WTC11 (cell line): ENCODE results near the gene HSPB6. TPM values are rescaled to one million over a fixed set of nuclear protein-coding genes. Genes with fewer than 3 reads are reported as not detected.

Experiments used
- ATAC-seq: fragments of 200-7000 bp; cut with Tn5 transposase; 2 replicates; pipeline ENCODE4 v1.10.0; 2021; ENCODE audit warnings: mild to moderate bottlenecking, moderate library complexity
- CTCF ChIA-PET: fragments of 300-600 bp; sonication (Branson Sonifier 250); formaldehyde crosslinking; loops from one replicate; lab custom pipeline; 2021; ENCODE audit warnings: antibody characterized with exemption; lab: Charles Lee
- POLR2A ChIA-PET: fragments of 350-600 bp; sonication (Branson Sonifier 250); formaldehyde crosslinking; loops from one replicate; lab custom pipeline; 2021; ENCODE audit warnings: antibody characterized with exemption; lab: Charles Lee
- DNase-seq: peaks from one replicate; pipeline ENCODE4 v3.0.0; 2021; ENCODE audit warnings: low spot score
- H3K27ac Mint-ChIP-seq: 2 replicates; pipeline ENCODE4 v1.8.0; 2021; ENCODE audit warnings: mixed read lengths
- H3K27me3 Mint-ChIP-seq: 2 replicates; pipeline ENCODE4 v1.8.0; 2021; ENCODE audit warnings: low read depth, mild to moderate bottlenecking, moderate library complexity, mixed read lengths
- H3K36me3 Mint-ChIP-seq: 2 replicates; pipeline ENCODE4 v1.8.0; 2021; ENCODE audit warnings: mixed read lengths
- H3K4me1 Mint-ChIP-seq: 2 replicates; pipeline ENCODE4 v1.8.0; 2022; ENCODE audit warnings: mixed read lengths
- H3K4me3 Mint-ChIP-seq: 2 replicates; pipeline ENCODE4 v1.8.0; 2021; ENCODE audit warnings: mild to moderate bottlenecking, moderate library complexity, mixed read lengths
- H3K9me3 Mint-ChIP-seq: 2 replicates; pipeline ENCODE4 v1.8.0; 2021; ENCODE audit warnings: mixed read lengths
- ATF1 ChIP-seq: sonication (generic); formaldehyde crosslinking; IDR thresholded peaks from 2 replicates; pipeline ENCODE4 v1.8.1; 2023; ENCODE audit warnings: mild to moderate bottlenecking, moderate library complexity, missing genetic modification reagents
- EMX1 ChIP-seq: fragments of 250-450 bp; sonication (Bioruptor Pico); IDR thresholded peaks from 2 replicates; pipeline ENCODE4 v1.8.0; 2021; ENCODE audit warnings: mild to moderate bottlenecking
- FOXP1 ChIP-seq: sonication (generic); formaldehyde crosslinking; IDR thresholded peaks from 2 replicates; pipeline ENCODE4 v1.8.0; 2022; ENCODE audit warnings: missing genetic modification reagents, mild to moderate bottlenecking, moderate library complexity, borderline replicate concordance
- JUN ChIP-seq: sonication (generic); formaldehyde crosslinking; IDR thresholded peaks from 2 replicates; pipeline ENCODE4 v1.8.0; 2023; ENCODE audit warnings: mild to moderate bottlenecking, missing genetic modification reagents
- OVOL2 ChIP-seq: fragments of 250-450 bp; sonication (Bioruptor Pico); IDR thresholded peaks from 2 replicates; pipeline ENCODE4 v1.9.0; 2021; ENCODE audit warnings: mild to moderate bottlenecking, borderline replicate concordance
- RORB ChIP-seq: fragments of 250-450 bp; sonication (Bioruptor Pico); IDR thresholded peaks from 2 replicates; pipeline ENCODE4 v1.9.0; 2021; ENCODE audit warnings: mild to moderate bottlenecking
- SMAD3 ChIP-seq: sonication (generic); formaldehyde crosslinking; IDR thresholded peaks from 2 replicates; pipeline ENCODE4 v1.8.0; 2022; ENCODE audit warnings: missing genetic modification reagents, mild to moderate bottlenecking, borderline replicate concordance
- SOX15 ChIP-seq: fragments of 250-450 bp; sonication (Bioruptor Pico); IDR thresholded peaks from 2 replicates; pipeline ENCODE4 v1.9.0; 2021; ENCODE audit warnings: mild to moderate bottlenecking
- TEAD1 ChIP-seq: sonication (generic); formaldehyde crosslinking; IDR thresholded peaks from 2 replicates; pipeline ENCODE4 v1.8.0; 2022; ENCODE audit warnings: mild to moderate bottlenecking, missing genetic modification reagents
- ZNF138 ChIP-seq: sonication (generic); formaldehyde crosslinking; conservative IDR thresholded peaks from 2 replicates; pipeline ENCODE4 v1.8.1; 2022; ENCODE audit warnings: mild to moderate bottlenecking, moderate library complexity, missing genetic modification reagents
- ZNF317 ChIP-seq: sonication (generic); formaldehyde crosslinking; IDR thresholded peaks from 2 replicates; pipeline ENCODE4 v1.8.1; 2023; ENCODE audit warnings: low read depth, mild to moderate bottlenecking, moderate library complexity, missing genetic modification reagents, borderline replicate concordance
- ZNF416 ChIP-seq: fragments of 250-450 bp; sonication (Bioruptor Pico); IDR thresholded peaks from 2 replicates; pipeline ENCODE4 v1.9.0; 2021; ENCODE audit warnings: mild to moderate bottlenecking, inconsistent platforms
- total RNA-seq: library from RNA; stranded (reverse); gene quantifications from 3 replicates; pipeline ENCODE4 v1.2.3, GENCODE V29; 2021
- TF ChIP-seq, protein P1 (sequence below): fragments of 250-450 bp; sonication (Bioruptor Pico); conservative IDR thresholded peaks from 2 replicates; pipeline ENCODE4 v1.9.0; 2021; ENCODE audit warnings: mild to moderate bottlenecking
- TF ChIP-seq, protein P2 (sequence below): sonication (generic); formaldehyde crosslinking; IDR thresholded peaks from 2 replicates; pipeline ENCODE4 v1.8.0; 2022; ENCODE audit warnings: mild to moderate bottlenecking, missing genetic modification reagents
- TF ChIP-seq, protein P3 (sequence below): sonication (generic); formaldehyde crosslinking; IDR thresholded peaks from 2 replicates; pipeline ENCODE4 v1.8.0; 2023; ENCODE audit warnings: missing genetic modification reagents, mild to moderate bottlenecking, borderline replicate concordance
- TF ChIP-seq, protein P4 (sequence below): sonication (generic); formaldehyde crosslinking; IDR thresholded peaks from 2 replicates; pipeline ENCODE4 v1.8.1; 2022; ENCODE audit warnings: low read depth, missing genetic modification reagents, borderline replicate concordance
- TF ChIP-seq, protein P5 (sequence below): sonication (generic); formaldehyde crosslinking; IDR thresholded peaks from 2 replicates; pipeline ENCODE4 v1.8.0; 2022; ENCODE audit warnings: missing genetic modification reagents
- TF ChIP-seq, protein P6 (sequence below): sonication (generic); formaldehyde crosslinking; IDR thresholded peaks from 2 replicates; pipeline ENCODE4 v1.8.0; 2022; ENCODE audit warnings: mild to moderate bottlenecking, missing genetic modification reagents

The HSPB6 gene
- total RNA-seq, 1 experiment from 2014 or later = 1.7 TPM

DNA sequence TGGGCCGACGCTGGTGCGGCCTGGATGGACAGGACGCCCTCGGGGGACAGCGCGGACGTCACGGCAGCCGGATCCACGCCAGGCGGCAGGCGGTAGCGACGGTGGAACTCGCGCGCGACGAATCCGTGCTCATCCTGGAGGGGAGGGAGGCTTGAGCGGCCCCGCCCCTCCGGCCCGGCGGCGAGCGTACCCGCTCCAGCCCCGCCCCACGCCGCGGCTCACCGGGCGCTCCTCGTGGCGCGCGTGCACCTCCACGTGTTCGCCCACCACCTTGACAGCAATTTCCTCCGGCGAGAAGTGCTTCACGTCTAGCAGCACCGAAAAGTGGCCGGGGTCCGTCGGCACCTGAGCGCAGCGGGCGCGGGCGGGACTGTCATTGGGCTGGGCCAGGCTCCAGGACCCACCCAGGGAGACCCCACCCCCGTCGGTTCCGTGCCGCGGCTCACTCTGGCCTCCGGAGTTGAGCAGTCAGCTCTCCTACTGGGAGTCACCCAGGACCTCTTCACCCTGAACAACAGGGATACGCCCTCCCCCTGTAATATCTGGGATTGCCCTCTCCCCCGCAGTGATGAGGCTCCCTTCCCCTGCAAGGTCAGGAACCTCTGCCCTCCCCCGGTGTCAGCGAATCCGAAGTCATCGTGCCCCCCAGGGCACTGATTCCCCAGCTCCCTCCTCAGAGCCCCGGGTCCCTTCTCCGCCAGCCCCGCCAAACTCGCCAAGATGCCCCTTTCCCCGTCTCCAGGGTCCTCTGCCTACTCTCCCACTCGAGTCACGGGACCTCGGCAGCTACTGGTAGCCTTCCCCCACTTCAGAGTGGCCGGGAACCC, 1.1 kb downstream of the HSPB6 start:
- CTCF ChIA-PET = interaction anchor here (0.8 to 2.9 kb wide), 5 partner anchors 8 to 175 kb away, joined by 3 to 13 read pairs (median 3); partner anchors contain the start of genes LIN37, PSENEN and U2AF1L4
- H3K4me3 Mint-ChIP-seq = peak overlapping the region; percentile 94
- no peak for ATAC-seq
- H3K4me1 Mint-ChIP-seq = peaks cover 16% of the 10 kb centered on the region
- peak; percentile 15 for DNase-seq
- H3K27me3 Mint-ChIP-seq = peaks cover 23% of the 10 kb centered on the region
- peaks cover 1% of the 10 kb centered on the region; the same call in 1 of the 2 replicates for H3K36me3 Mint-ChIP-seq
- H3K27ac Mint-ChIP-seq = no peak overlapping the region
- POLR2A ChIA-PET = interaction anchor here (2.0 to 2.5 kb wide), 2 partner anchors 7 to 15 kb away, joined by 11 to 13 read pairs; partner anchors contain the start of gene LIN37
- no peak for TF ChIP-seq ATF1
- no peak for TF ChIP-seq TEAD1 (CRISPR knock-in tag)
- no peak for TF ChIP-seq JUN (CRISPR knock-in tag)
- no peak for TF ChIP-seq SOX15 (CRISPR knock-in tag)
- TF ChIP-seq, protein P1, sequence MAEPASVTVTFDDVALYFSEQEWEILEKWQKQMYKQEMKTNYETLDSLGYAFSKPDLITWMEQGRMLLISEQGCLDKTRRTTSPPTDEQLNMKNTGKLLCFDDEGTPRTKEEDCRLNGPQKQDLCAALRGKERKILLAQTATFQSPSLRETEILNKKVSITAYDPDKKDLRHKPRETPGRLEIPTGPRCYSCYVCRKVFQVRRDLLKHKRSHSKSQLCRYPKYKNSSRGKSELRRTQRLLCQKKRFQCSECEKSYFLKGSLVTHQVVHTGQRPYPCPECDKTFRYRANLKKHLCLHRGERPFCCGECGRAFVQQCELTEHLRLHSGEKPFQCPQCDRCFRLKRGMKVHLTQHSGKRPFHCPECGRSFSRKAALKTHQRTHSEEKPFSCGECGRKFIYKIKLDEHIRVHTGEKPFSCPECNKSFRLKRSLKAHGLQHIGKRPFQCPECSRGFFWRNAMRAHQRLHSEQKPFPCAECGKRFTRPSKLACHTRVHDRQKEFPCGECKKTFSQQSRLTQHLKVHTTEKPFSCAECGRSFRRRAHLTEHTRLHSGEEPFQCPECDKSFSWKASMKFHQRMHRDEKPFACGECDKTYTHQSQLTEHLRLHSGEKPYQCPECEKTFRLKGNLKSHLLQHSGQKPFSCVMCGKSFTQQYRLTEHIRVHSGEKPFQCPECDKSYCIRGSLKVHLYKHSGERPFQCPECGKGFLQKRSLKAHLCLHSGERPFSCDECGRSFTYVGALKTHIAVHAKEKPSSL (CRISPR knock-in tag) = no peak
- no peak for TF ChIP-seq EMX1 (CRISPR knock-in tag)
- peak; percentile 66; the same call in 1 of the 2 replicates for TF ChIP-seq FOXP1 (CRISPR knock-in tag)
- TF ChIP-seq RORB (CRISPR knock-in tag) = no peak
- no peak for TF ChIP-seq ZNF317 (CRISPR knock-in tag)
- TF ChIP-seq SMAD3 (CRISPR knock-in tag) = no peak
- TF ChIP-seq, protein P2, sequence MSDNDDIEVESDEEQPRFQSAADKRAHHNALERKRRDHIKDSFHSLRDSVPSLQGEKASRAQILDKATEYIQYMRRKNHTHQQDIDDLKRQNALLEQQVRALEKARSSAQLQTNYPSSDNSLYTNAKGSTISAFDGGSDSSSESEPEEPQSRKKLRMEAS (CRISPR knock-in tag) = peak; percentile 77; the same call in 1 of the 2 replicates
- TF ChIP-seq, protein P3, sequence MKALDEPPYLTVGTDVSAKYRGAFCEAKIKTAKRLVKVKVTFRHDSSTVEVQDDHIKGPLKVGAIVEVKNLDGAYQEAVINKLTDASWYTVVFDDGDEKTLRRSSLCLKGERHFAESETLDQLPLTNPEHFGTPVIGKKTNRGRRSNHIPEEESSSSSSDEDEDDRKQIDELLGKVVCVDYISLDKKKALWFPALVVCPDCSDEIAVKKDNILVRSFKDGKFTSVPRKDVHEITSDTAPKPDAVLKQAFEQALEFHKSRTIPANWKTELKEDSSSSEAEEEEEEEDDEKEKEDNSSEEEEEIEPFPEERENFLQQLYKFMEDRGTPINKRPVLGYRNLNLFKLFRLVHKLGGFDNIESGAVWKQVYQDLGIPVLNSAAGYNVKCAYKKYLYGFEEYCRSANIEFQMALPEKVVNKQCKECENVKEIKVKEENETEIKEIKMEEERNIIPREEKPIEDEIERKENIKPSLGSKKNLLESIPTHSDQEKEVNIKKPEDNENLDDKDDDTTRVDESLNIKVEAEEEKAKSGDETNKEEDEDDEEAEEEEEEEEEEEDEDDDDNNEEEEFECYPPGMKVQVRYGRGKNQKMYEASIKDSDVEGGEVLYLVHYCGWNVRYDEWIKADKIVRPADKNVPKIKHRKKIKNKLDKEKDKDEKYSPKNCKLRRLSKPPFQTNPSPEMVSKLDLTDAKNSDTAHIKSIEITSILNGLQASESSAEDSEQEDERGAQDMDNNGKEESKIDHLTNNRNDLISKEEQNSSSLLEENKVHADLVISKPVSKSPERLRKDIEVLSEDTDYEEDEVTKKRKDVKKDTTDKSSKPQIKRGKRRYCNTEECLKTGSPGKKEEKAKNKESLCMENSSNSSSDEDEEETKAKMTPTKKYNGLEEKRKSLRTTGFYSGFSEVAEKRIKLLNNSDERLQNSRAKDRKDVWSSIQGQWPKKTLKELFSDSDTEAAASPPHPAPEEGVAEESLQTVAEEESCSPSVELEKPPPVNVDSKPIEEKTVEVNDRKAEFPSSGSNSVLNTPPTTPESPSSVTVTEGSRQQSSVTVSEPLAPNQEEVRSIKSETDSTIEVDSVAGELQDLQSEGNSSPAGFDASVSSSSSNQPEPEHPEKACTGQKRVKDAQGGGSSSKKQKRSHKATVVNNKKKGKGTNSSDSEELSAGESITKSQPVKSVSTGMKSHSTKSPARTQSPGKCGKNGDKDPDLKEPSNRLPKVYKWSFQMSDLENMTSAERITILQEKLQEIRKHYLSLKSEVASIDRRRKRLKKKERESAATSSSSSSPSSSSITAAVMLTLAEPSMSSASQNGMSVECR = no peak
- TF ChIP-seq ZNF138 (CRISPR knock-in tag) = peak; percentile 67; the same call in 1 of the 2 replicates
- TF ChIP-seq, all 79 proteins: peak for 3
- H3K9me3 Mint-ChIP-seq = no peaks in the 10 kb centered on the region

DNA sequence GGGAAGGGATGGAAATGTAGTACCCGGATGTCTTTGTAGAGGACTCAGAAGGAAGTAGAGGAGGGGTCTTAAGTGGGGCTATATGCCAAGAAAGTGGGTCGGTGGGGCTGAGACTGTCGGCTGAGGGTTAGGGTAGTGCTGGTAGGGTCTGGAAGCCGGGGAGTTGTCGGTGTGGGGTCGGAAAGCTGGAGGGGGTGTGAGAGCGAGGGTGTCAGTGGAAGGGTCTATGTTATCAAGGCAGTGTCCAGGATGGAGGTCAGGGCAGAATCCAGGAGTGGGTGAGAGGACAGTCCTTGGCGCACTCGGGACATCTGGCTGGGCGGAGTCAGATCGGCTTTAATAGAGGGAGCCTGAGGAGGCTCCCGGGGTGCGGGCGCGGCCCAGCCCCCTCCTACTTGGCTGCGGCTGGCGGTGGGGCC, 1.7 kb downstream of the HSPB6 start:
- Mint-ChIP-seq H3K9me3 (no peaks in the 10 kb centered on the region), H3K36me3 (no peaks in the 10 kb centered on the region), H3K4me3 (peak overlapping the region; percentile 68), H3K4me1 (peaks cover 16% of the 10 kb centered on the region), H3K27ac (no peak overlapping the region), H3K27me3 (peaks cover 23% of the 10 kb centered on the region)
- DNase-seq (no peak), ATAC-seq (no peak)
- ChIA-PET CTCF (interaction anchor here (0.8 to 2.9 kb wide), 3 partner anchors 10 to 29 kb away, joined by 3 to 13 read pairs (median 3); partner anchors contain the start of genes PSENEN and U2AF1L4), POLR2A (no interaction called here)
- TF ChIP-seq, protein P4, sequence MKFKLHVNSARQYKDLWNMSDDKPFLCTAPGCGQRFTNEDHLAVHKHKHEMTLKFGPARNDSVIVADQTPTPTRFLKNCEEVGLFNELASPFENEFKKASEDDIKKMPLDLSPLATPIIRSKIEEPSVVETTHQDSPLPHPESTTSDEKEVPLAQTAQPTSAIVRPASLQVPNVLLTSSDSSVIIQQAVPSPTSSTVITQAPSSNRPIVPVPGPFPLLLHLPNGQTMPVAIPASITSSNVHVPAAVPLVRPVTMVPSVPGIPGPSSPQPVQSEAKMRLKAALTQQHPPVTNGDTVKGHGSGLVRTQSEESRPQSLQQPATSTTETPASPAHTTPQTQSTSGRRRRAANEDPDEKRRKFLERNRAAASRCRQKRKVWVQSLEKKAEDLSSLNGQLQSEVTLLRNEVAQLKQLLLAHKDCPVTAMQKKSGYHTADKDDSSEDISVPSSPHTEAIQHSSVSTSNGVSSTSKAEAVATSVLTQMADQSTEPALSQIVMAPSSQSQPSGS (CRISPR knock-in tag) = no peak
- TF ChIP-seq OVOL2 (CRISPR knock-in tag) (no peak), ZNF416 (no peak), EMX1 (CRISPR knock-in tag) (no peak)
- TF ChIP-seq, protein P5, sequence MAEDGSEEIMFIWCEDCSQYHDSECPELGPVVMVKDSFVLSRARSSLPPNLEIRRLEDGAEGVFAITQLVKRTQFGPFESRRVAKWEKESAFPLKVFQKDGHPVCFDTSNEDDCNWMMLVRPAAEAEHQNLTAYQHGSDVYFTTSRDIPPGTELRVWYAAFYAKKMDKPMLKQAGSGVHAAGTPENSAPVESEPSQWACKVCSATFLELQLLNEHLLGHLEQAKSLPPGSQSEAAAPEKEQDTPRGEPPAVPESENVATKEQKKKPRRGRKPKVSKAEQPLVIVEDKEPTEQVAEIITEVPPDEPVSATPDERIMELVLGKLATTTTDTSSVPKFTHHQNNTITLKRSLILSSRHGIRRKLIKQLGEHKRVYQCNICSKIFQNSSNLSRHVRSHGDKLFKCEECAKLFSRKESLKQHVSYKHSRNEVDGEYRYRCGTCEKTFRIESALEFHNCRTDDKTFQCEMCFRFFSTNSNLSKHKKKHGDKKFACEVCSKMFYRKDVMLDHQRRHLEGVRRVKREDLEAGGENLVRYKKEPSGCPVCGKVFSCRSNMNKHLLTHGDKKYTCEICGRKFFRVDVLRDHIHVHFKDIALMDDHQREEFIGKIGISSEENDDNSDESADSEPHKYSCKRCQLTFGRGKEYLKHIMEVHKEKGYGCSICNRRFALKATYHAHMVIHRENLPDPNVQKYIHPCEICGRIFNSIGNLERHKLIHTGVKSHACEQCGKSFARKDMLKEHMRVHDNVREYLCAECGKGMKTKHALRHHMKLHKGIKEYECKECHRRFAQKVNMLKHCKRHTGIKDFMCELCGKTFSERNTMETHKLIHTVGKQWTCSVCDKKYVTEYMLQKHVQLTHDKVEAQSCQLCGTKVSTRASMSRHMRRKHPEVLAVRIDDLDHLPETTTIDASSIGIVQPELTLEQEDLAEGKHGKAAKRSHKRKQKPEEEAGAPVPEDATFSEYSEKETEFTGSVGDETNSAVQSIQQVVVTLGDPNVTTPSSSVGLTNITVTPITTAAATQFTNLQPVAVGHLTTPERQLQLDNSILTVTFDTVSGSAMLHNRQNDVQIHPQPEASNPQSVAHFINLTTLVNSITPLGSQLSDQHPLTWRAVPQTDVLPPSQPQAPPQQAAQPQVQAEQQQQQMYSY (CRISPR knock-in tag) = no peak
- TF ChIP-seq, protein P6, sequence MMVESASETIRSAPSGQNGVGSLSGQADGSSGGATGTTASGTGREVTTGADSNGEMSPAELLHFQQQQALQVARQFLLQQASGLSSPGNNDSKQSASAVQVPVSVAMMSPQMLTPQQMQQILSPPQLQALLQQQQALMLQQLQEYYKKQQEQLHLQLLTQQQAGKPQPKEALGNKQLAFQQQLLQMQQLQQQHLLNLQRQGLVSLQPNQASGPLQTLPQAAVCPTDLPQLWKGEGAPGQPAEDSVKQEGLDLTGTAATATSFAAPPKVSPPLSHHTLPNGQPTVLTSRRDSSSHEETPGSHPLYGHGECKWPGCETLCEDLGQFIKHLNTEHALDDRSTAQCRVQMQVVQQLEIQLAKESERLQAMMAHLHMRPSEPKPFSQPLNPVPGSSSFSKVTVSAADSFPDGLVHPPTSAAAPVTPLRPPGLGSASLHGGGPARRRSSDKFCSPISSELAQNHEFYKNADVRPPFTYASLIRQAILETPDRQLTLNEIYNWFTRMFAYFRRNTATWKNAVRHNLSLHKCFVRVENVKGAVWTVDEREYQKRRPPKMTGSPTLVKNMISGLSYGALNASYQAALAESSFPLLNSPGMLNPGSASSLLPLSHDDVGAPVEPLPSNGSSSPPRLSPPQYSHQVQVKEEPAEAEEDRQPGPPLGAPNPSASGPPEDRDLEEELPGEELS (CRISPR knock-in tag) = no peak
